Common myeloid progenitor, CD34-positive (primary cell): ENCODE data around the gene MFAP4. TPM values are rescaled to one million over a fixed set of nuclear protein-coding genes. Genes with fewer than 3 reads are reported as not detected.

Source experiments
- CTCF ChIA-PET: fragments of 350-600 bp; sonication (Branson Sonifier 250); formaldehyde crosslinking; loops from one replicate; lab custom pipeline; 2021; ENCODE audit warnings: antibody characterized with exemption; lab: Charles Lee
- POLR2A ChIA-PET: fragments of 350-600 bp; sonication (Branson Sonifier 250); formaldehyde crosslinking; loops from one replicate; lab custom pipeline; 2021; ENCODE audit warnings: antibody characterized with exemption; lab: Charles Lee
- DNase-seq, 3 donors: peaks; one replicate each; pipeline versions ENCODE4 v3.0.0 to v3.0.0-alpha.2; 2013
- H3K27ac ChIP-seq, 2 experiments: 1 replicate in 1 of 2; 2 replicates in 1 of 2; pipeline ENCODE4 v1.7.0; 2013; ENCODE audit warnings: inconsistent platforms in 2 of 2, low read length in 2 of 2, mild to moderate bottlenecking in 2 of 2, low read depth in 1 of 2, moderate library complexity in 1 of 2; ENCODE audit not compliant: severe bottlenecking in 2 of 2, insufficient read depth in 1 of 2, poor library complexity in 1 of 2
- H3K27me3 ChIP-seq, 5 experiments: replicated peaks in 2 of 5; 1 replicate in 3 of 5; 2 replicates in 2 of 5; pipeline versions ENCODE4 v1.6.1 to v1.7.0; 2013; ENCODE audit warnings: low read length in 4 of 5, mild to moderate bottlenecking in 2 of 5, moderate library complexity in 2 of 5, inconsistent platforms in 1 of 5; ENCODE audit not compliant: insufficient read depth in 5 of 5, control insufficient read depth in 4 of 5
- H3K36me3 ChIP-seq, 4 experiments: 1 replicate in 2 of 4; 2 replicates in 2 of 4; pipeline versions ENCODE4 v1.6.1 to v1.7.0; 2013; ENCODE audit warnings: low read length in 3 of 4, control low read depth in 1 of 4, mild to moderate bottlenecking in 1 of 4; ENCODE audit not compliant: control insufficient read depth in 4 of 4, insufficient read depth in 4 of 4
- H3K4me1 ChIP-seq, 4 experiments: 1 replicate in 3 of 4; 2 replicates in 1 of 4; pipeline versions ENCODE4 v1.6.1 to v1.7.1; 2013; ENCODE audit warnings: low read length in 3 of 4, mild to moderate bottlenecking in 3 of 4, control low read depth in 1 of 4, inconsistent platforms in 1 of 4, moderate library complexity in 1 of 4; ENCODE audit not compliant: control insufficient read depth in 4 of 4, insufficient read depth in 4 of 4; ENCODE audit errors: control extremely low read depth in 1 of 4
- H3K4me3 ChIP-seq, 7 experiments: 1 replicate in 4 of 7; 2 replicates in 3 of 7; pipeline versions ENCODE4 v1.5.1 to v1.7.0; 2013; ENCODE audit warnings: mild to moderate bottlenecking in 7 of 7, low read length in 6 of 7, moderate library complexity in 6 of 7, inconsistent platforms in 2 of 7, low read depth in 2 of 7, control low read depth in 1 of 7; ENCODE audit not compliant: insufficient read depth in 4 of 7, control insufficient read depth in 1 of 7; ENCODE audit errors: extremely low read depth in 1 of 7
- H3K9me3 ChIP-seq, 5 experiments: 1 replicate in 4 of 5; 2 replicates in 1 of 5; pipeline versions ENCODE4 v1.6.1 to v1.7.1; 2013; ENCODE audit warnings: low read length in 4 of 5, mild to moderate bottlenecking in 2 of 5, inconsistent platforms in 1 of 5, low read depth in 1 of 5, moderate library complexity in 1 of 5; ENCODE audit not compliant: control insufficient read depth in 4 of 5, insufficient read depth in 2 of 5; ENCODE audit errors: control extremely low read depth in 1 of 5
- WGBS: methylation state at CpG from one replicate; pipeline ENCODE4 v1.1.5; 2013; ENCODE audit not compliant: insufficient coverage; 5-methylcytosine and 5-hydroxymethylcytosine counted together
- polyA plus RNA-seq: library from polyadenylated mRNA; unstranded; fragments of 120-200 nt; gene quantifications from one replicate; pipeline ENCODE4 v1.2.1, GENCODE V29; 2013

Gene MFAP4
- 4.4 TPM for polyA plus RNA-seq

- Histone ChIP-seq H3K4me3 (peak within 1 kb of the TSS in 5 of 7 experiments; percentile 8 to 57 (median 16)), H3K9me3 (no peaks in the 10 kb centered on the region), H3K36me3 (peaks cover 4 to 18% (median 9%) of the 10 kb centered on the region in 4 experiments), H3K27ac (no peak within 1 kb of the TSS), H3K27me3 (no peaks in the 10 kb centered on the region), H3K4me1 (peaks cover 5 to 51% (median 44%) of the 10 kb centered on the region in 4 experiments)
- CTCF ChIA-PET = interaction anchor here (0.7 to 2.4 kb wide), 4 partner anchors 13 to 31 kb away, joined by 3 to 8 read pairs (median 3); partner anchors contain the start of gene B9D1
- 21% methylated on average over 6 of the region's 22 CpGs for WGBS
- POLR2A ChIA-PET = no interaction called here
- peak; percentile 18 to 76 (median 73) for DNase-seq
Observed at GRCh38 chr17:19386974-19387920, at the start of gene MFAP4. TSS of gene MFAP4 (minus strand) at chr17:19387190. CDS start at chr17:19387155, 35 bp downstream.

- no peak overlapping the region for H3K4me3 ChIP-seq
- DNase-seq = no peak
- POLR2A ChIA-PET = no interaction called here
- WGBS = 100% methylated on average over 1 of the region's 2 CpGs
- H3K36me3 ChIP-seq = no peaks in the 10 kb centered on the region
- no peaks in the 10 kb centered on the region for H3K9me3 ChIP-seq
- H3K4me1 ChIP-seq = no peaks in the 10 kb centered on the region
- H3K27ac ChIP-seq = no peak overlapping the region
- CTCF ChIA-PET = interaction anchor here (0.8 to 2.0 kb wide), 5 partner anchors 9 to 64 kb away, joined by 3 to 10 read pairs (median 3); no protein-coding TSS in a partner anchor
- peaks cover 0 to 5% (median 0%) of the 10 kb centered on the region in 5 experiments for H3K27me3 ChIP-seq
Observed at GRCh38 chr17:19433727-19434340, 46.8 kb upstream of the MFAP4 start.

- ChIA-PET POLR2A (no interaction called here), CTCF (interaction anchor here (0.9 to 2.0 kb wide), 5 partner anchors 8 to 70 kb away, joined by 3 to 10 read pairs (median 3); partner anchors contain the start of gene B9D1)
- 83% methylated on average over 3 of the region's 5 CpGs for WGBS
- Histone ChIP-seq H3K9me3 (no peaks in the 10 kb centered on the region), H3K27me3 (peaks cover 0 to 5% (median 0%) of the 10 kb centered on the region in 5 experiments), H3K4me1 (no peaks in the 10 kb centered on the region), H3K36me3 (no peaks in the 10 kb centered on the region), H3K4me3 (no peak overlapping the region), H3K27ac (no peak overlapping the region)
- no peak for DNase-seq
Observed at GRCh38 chr17:19433255-19433654, 46.3 kb upstream of the MFAP4 start.

- no peak for DNase-seq
- no peaks in the 10 kb centered on the region for H3K36me3 ChIP-seq
- H3K27ac ChIP-seq = no peak overlapping the region
- H3K4me3 ChIP-seq = no peak overlapping the region
- POLR2A ChIA-PET = no interaction called here
- 100% methylated on average over 2 of the region's 3 CpGs for WGBS
- H3K27me3 ChIP-seq = peaks cover 0 to 5% (median 0%) of the 10 kb centered on the region in 5 experiments
- H3K9me3 ChIP-seq = no peaks in the 10 kb centered on the region
- H3K4me1 ChIP-seq = no peaks in the 10 kb centered on the region
- CTCF ChIA-PET = interaction anchor here (1.4 kb wide), 1 partner anchor 48 kb away, joined by 3 read pairs; no protein-coding TSS in a partner anchor
Observed at GRCh38 chr17:19431691-19432090, 44.7 kb upstream of the MFAP4 start.

GRCh38 chr17:19426631-19427030 is 39.6 kb upstream of the MFAP4 start:
- H3K27ac ChIP-seq = no peak overlapping the region
- ChIA-PET POLR2A (no interaction called here), CTCF (interaction anchor here (0.5 to 2.7 kb wide), 3 partner anchors 9 to 30 kb away, joined by 3 to 6 read pairs (median 5); no protein-coding TSS in a partner anchor)
- H3K4me3 ChIP-seq = no peak overlapping the region
- no peaks in the 10 kb centered on the region for H3K4me1 ChIP-seq
- H3K9me3 ChIP-seq = no peaks in the 10 kb centered on the region
- H3K36me3 ChIP-seq = no peaks in the 10 kb centered on the region
- no peak for DNase-seq
- 93% methylated on average over 4 of the region's 5 CpGs for WGBS
- no peaks in the 10 kb centered on the region for H3K27me3 ChIP-seq

- H3K27me3 ChIP-seq = no peaks in the 10 kb centered on the region
- POLR2A ChIA-PET = no interaction called here
- no peak overlapping the region for H3K27ac ChIP-seq
- CTCF ChIA-PET = interaction anchor here (0.7 to 2.7 kb wide), 7 partner anchors 8 to 69 kb away, joined by 3 to 6 read pairs (median 3); no protein-coding TSS in a partner anchor
- H3K4me3 ChIP-seq = no peak overlapping the region
- no peaks in the 10 kb centered on the region for H3K4me1 ChIP-seq
- no peak for DNase-seq
- no peaks in the 10 kb centered on the region for H3K36me3 ChIP-seq
- H3K9me3 ChIP-seq = no peaks in the 10 kb centered on the region
- WGBS = 98% methylated on average over 4 of the region's 8 CpGs
Observed at GRCh38 chr17:19424934-19425868, 38.2 kb upstream of the MFAP4 start.
